GM12874 (cell line): ENCODE data around the gene INPP5K.

ENCODE experiments used
- CTCF ChIP-seq: IDR thresholded peaks from 2 replicates; pipeline ENCODE4 v1.5.1; 2011; ENCODE audit warnings: low read depth, mild to moderate bottlenecking, control low read depth, low read length, moderate library complexity; ENCODE audit not compliant: insufficient read depth

Gene INPP5K

GRCh38 chr17:1560101-1560857 is 43.9 kb upstream of the INPP5K start:
- no peak for TF ChIP-seq CTCF

- no peak for TF ChIP-seq CTCF
These were observed 42.9 kb upstream of the INPP5K start for GRCh38 chr17:1559047-1560043.

- TF ChIP-seq CTCF, result no peak
These were observed 42.0 kb upstream of the INPP5K start for GRCh38 chr17:1558401-1558800.

GRCh38 chr17:1557355-1558095 is 41.1 kb upstream of the INPP5K start:
- no peak for TF ChIP-seq CTCF

- no peak for TF ChIP-seq CTCF
These were observed 39.4 kb upstream of the INPP5K start for GRCh38 chr17:1555651-1556471.

- no peak for TF ChIP-seq CTCF
These were observed 38.5 kb upstream of the INPP5K start for GRCh38 chr17:1554751-1555540.
